ENCODE data around the gene PYCR2.
"Not testable (repeated sequence)": the region's sequence is repeated elsewhere in the genome, so short reads cannot be mapped to it uniquely, and the experiment has no call there.

Gene PYCR2

DNA sequence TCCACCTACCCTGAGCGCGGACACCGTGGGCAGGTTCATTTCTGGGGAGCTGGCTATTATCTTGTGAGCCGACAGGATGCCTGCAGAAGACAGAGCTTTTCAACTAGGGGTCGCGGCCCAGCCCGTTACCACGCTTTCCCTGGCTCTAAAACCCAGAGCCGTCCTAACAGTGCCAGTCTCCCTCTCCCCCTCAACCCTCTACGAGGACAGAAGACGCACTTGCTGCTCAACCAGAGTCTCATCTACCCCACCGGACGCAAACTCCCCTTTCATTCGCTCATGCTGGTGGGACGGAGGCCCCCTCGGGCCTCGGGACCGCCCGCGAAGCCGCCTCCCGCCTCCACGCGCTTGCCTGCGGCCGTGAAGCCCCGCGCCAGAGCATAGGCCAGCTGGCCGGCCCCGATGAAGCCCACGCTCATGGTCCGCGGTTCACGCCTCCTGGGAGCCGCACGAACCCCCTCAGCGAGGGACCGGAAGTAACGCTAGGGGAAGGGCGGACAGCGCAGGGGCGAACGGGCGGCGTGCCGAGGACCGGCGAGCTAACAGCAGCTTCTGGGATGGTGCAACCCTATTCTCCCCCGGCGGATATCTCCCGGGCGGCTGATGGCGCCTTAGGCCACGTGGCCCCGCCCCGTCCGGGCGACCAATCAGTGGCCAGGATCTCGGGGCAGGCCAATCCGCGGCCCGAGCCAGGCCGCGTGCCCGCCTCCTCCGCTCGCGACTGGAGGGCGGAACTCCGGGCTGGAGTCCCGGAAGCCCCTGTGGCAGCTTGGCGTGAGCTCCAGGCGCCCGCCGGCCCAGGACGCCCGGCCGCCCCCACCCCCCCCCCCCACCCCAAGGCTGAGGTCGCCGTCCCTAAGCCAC lies at the start of gene PYCR2:
Gene PYCR2, minus strand, starts transcription at position 559 of the 864 bp plus-strand sequence. Its CDS starts 140 bp downstream, at position 419.
- in situ Hi-C loops (cut with HindIII; ENCODE audit: low sequenced_read_pairs): loop anchor here (5.0 kb wide), 3 partner anchors 42 to 77 kb away; partner anchors contain the start of gene TMEM63A

DNA sequence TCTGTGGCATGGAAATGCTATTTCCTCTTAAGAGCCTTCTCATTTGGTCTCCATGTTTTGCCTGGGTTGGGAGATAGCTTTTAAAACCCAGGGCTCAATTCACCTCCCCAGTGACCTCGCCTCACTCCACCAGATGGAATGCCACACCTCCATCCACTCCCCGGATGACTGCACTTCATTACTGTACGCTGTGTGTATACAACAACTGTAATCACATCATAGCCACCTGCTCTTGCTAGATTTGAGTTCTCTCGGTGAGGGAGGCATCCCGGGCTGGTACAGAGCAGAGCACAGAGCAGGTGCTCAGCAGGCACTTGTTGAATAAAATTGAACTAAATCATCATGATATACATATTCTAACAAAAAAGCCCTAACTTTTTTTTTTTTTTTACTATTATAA lies 49.1 kb upstream of the PYCR2 start:
- in situ Hi-C loops (cut with HindIII; ENCODE audit: low sequenced_read_pairs): no loop called here

DNA sequence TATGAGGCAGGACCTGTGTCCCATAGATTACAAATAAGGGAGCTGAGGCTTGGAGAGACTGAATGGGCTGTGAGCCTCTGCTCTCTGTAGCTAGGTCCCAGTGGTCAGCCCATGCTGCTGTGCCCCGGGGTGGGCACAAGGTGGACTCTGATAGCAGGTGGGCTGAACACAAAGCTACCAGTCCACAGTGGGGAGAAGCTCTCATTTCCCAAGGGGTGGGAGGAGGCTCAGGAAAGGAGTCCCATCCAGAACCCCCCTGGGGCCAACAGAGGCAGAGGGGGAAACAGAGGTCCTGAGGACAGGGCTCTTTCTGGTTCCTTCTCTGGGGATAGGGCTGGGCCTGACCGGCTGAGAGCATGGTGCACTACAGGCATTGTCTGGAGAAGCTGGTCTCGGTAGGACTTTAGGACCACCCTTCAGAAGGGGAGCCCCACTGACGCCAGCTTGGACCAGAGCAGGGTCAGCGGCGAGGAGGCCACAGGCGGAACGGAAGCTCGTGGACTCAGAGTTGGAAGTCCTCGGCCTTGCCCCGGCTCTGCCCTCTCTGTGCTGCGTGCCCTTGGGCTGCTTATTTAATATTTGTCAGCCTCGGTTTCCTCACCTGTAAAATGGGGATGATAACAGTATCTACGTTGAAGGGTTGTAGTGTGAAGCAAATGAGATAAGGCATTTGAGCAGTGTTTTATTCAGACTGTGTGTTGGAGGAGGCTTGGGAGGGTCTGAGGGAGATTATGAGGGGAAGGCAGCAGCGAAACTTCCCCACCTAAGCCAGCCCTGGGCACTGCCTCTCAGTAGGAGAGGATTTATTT lies 48.5 kb upstream of the PYCR2 start:
- in situ Hi-C loops (cut with HindIII; ENCODE audit: low sequenced_read_pairs): no loop called here

DNA sequence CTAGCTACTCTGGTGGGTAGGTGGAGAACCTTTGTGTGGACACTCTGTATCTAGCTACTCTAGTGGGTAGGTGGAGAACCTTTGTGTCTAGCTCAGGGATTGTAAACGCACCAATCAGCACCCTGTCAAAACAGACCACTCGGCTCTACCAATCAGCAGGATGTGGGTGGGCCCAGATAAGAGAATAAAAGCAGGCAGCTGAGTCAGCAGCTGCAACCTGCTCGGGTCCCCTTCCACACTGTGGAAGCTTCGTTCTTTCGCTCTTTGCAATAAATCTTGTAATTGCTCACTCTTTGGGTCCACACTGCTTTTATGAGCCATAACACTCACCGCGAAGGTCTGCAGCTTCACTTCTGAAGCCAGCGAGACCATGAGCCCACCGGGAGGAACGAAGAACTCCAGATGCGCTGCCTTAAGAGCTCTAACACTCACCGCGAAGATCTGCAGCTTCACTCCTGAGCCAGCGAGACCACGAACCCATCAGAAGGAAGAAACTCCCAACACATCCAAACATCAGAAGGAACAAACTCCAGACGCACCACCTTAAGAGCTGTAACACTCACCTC lies 46.6 kb upstream of the PYCR2 start:
- in situ Hi-C loops (cut with HindIII; ENCODE audit: low sequenced_read_pairs): not testable (repeated sequence)

DNA sequence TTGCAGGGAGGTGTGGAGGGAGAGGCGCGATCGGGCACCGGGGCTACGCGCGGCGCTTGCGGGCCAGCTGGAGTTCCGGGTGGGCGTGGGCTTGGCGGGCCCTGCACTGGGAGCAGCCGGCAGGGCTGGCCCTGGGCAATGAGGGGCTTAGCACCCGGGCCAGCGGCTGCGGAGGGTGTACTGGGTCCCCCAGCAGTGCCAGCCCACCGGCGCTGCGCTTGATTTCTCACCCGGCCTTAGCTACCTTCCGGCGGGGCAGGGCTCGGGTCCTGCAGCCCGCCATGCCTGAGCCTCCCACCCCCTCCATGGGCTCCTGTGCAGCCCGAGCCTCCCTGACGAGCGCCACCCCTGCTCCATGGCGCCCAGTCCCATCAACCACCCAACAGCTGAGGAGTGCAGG lies 45.7 kb upstream of the PYCR2 start:
- in situ Hi-C loops (cut with HindIII; ENCODE audit: low sequenced_read_pairs): not testable (repeated sequence)

DNA sequence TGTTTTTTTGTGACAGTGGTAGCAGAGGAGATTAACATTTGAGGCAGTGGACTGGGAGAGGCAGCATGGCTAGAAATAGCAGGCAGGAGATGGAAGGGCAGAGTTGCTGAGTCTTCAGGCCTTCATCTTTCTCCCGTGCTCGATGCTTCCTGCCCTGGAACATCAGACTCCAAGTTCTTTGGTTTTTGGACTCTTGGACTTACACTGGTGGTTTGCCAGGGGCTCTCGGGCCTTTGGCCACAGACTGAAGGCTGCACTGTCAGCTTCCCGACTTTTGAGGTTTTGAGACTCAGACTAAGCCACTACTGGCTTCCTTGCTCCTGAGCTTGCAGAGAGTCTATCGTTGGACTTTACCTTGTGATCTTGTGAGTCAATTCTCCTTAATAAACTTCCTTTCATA lies 41.2 kb upstream of the PYCR2 start:
- in situ Hi-C loops (cut with HindIII; ENCODE audit: low sequenced_read_pairs): no loop called here

DNA sequence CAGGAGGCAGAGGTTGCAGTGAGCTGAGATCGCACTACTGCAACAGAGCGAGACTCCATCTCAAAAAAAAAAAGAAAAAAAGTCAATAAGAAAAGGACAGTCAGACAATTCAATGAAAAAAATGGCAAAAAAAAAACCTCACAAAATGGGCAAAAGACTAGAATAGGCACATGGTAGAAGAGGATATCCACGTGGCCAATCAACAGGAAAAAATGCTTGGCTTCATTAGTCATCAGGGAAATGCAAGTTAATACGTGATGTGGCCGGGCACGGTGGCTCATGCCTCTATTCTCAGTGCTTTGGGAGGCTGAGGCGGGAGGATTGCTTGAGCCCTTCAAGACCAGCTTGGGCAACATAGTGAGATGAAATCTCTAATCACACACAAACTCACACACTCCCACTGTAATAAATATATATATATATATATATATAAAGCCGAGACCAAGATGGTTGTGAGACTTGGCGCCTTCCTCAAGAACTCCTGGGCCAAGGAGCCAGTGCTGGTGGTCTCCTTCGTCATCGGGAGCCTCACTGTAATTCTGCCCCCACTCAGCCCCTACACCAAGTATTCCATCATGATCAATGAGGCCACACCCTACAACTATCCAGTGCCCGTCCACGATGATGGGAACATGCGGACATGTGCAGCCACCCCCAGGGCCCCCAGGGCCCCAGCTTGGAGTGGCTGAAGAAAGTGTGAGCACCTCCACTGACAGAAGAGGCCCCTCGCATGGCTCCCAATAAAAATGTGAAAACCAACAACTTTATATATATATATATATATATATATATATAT lies 39.9 kb upstream of the PYCR2 start:
- in situ Hi-C loops (cut with HindIII; ENCODE audit: low sequenced_read_pairs): no loop called here

DNA sequence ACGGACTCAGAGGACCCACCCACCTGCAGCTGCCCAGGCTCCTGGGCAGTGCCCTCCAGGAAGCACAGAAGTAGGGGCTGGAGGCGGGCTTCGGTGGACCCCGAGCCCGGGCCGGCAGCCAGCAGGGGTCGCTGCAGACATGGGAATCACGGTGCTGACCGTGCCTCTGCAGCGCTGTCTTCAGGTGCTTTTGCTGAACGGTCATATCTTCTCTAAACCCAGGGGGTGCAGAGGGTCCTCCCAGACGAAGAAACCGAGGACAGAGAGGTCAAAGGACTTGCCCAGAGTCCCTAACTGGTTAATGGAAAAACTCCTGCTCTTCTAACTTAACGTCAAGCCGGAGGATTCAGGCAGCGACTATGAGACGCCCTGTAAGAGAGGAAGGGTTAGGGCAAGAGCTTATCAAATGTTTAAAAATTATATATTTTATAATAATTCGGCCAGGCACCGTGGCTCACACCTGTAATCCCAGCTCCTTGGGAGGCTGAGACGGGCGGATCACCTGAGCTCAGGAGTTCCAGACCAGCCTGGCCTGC lies 38.5 kb upstream of the PYCR2 start:
- in situ Hi-C loops (cut with HindIII; ENCODE audit: low sequenced_read_pairs): no loop called here

DNA sequence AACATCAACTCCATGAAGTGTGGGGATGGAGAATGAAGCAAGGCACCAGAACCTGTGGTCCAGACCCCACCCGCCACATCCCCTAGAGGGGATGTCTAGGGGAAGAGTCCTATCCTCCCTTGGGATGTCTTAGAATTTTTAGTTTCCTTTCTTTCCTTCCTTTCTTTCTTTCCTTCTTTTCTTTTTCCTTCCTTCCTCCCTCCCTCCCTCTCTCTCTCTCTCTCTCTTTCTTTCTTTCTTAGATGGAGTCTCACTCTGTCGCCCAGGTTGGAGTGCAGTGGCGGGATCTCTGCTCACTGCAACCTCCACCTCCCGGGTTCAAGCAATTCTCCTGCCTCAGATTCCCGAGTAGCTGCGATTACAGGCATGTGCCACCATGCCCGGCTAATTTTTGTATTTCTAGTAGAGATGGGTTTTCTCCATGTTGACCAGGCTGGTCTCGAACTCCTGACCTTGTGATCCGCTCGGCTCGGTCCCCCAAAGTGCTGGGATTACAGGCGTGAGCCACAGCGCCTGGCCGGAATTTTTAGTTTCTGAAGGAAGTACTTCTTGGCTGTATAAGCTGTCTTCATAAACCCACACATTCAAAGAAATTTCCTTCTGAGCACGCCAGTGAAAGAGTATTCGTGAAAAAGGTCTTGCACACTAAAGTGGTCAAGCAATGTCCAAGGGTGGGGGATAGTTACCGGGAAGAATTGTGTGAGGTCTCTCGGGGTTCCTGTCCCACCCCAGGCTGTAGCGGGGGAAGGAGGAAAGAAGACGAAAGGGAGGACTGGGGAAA lies 37.8 kb upstream of the PYCR2 start:
- in situ Hi-C loops (cut with HindIII; ENCODE audit: low sequenced_read_pairs): no loop called here

DNA sequence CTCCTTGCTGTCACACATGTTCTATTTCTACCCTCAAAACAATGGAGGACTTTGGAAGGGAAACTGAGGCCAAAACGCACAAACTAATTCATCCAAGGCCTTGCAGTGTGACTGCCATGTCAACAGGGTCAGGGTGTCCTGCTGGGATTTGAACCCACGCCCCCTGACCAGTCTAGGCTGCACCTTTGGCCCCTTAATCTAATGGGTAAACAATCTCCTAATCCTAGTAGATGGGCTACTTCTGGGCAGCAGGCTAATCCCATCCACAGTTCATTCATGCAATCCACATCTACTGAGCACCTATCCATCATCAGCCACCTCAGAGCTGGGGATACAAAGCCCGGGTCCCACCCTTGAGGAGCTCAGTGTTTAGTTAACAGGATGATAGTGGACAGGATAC lies 34.0 kb upstream of the PYCR2 start:
- in situ Hi-C loops (cut with HindIII; ENCODE audit: low sequenced_read_pairs): loop anchor here (5.0 kb wide), 1 partner anchor 46 kb away; no protein-coding TSS in a partner anchor

DNA sequence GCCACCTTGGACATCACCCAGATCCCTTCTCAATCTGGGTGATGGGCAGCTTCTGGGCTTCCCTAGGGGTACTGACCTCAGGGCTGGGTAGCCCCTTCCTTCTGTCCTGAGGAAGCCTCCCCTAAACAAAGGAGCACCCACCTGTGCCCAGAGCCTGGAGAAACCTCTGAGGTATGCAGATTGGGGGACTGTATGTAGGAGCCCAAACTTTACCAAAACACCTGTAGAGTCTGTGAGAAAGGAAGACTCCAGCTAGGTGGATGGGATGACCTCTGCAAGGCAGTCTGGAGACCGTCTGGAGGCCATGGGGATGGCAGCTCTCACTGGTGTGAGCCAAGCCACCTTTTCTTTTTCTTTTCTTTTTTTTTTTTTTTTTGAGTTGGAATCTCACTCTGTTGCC lies 30.7 kb upstream of the PYCR2 start:
- in situ Hi-C loops (cut with HindIII; ENCODE audit: low sequenced_read_pairs): loop anchor here (5.0 kb wide), 1 partner anchor 42 kb away; no protein-coding TSS in a partner anchor

DNA sequence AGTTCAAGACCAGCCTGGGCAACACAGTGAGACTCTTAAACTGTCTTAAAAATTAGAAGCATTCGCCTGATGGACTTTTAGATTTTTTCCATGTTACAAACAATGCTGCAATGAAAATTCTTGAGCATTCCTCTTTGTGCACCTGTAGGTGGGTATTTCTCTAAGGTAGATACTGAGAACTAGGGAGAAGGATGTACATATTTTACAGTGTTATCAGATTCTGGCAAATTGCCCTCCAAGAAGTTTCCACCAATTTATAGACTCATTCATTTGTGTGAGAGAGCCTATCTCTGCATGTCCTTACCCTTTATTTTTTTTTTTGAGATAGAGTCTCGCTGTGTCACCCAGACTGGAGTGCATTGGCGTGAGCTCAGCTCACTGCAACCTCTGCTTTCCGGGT lies 29.3 kb upstream of the PYCR2 start:
- in situ Hi-C loops (cut with HindIII; ENCODE audit: low sequenced_read_pairs): no loop called here

DNA sequence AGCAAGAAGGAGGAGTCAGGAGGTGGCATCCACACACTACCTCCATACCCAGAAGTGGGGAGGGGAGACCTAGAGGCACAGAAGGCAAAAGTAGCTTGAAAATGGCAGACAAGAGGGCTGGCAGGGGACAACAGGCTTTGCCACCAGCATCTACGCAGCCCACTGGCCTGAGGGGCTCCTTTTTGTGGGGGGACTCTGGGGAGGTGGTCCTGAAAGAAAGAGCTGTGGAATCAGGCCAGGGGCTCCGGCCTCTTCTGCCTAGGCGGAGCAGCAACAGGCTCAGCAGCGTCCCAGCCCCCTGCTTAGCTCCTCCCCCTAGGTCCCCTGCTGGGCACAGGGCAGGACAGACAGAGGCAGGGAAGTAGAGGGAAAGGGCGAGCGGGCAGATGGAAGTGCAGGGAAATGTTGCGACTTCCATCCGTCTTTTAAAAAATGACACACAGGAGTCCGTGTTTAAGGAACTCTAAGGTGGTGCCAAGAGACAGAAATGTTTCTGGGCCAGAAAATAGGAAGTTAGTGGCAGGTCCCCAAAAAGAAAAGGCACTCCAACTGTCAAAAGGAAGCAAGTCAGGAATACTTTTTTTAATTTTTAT lies 27.0 kb upstream of the PYCR2 start:
- in situ Hi-C loops (cut with HindIII; ENCODE audit: low sequenced_read_pairs): no loop called here

DNA sequence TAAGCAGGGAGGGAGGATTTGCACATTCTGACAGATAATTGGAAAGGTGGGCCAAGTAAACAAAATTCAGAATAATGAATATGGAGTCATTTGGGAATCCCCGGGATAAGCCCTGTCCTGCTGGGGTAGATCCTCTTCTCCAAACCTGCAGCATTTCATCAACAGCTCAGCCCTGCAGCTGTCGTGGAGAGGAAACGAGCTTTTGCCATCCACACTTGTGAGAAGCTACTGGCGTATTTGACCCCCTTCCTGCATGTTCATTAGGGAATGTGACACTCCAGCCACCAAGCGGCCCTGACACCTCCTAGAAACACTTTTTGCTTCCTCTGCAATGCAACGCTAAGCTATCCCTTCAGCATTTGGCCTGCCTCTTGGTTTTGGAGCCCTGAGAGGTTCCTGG lies 25.0 kb upstream of the PYCR2 start:
- in situ Hi-C loops (cut with HindIII; ENCODE audit: low sequenced_read_pairs): no loop called here

DNA sequence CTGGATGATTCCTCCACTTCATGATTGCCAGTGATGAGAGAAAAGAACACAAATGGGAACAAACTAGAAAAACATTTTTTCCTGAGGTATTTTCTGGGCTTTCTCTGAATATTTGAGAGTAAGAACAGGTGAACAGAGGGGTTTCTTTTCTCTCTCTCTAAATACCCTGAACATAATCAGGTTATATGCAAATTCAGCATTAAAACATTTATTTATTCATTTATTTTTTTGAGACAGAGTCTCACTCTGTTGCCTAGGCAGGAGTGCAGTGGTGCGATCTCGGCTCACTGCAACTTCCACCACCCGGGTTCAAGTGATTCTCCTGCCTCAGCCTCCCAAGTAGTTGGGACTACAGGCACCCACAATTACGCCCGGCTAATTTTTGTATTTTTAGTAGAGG lies 22.8 kb upstream of the PYCR2 start:
- in situ Hi-C loops (cut with HindIII; ENCODE audit: low sequenced_read_pairs): no loop called here

DNA sequence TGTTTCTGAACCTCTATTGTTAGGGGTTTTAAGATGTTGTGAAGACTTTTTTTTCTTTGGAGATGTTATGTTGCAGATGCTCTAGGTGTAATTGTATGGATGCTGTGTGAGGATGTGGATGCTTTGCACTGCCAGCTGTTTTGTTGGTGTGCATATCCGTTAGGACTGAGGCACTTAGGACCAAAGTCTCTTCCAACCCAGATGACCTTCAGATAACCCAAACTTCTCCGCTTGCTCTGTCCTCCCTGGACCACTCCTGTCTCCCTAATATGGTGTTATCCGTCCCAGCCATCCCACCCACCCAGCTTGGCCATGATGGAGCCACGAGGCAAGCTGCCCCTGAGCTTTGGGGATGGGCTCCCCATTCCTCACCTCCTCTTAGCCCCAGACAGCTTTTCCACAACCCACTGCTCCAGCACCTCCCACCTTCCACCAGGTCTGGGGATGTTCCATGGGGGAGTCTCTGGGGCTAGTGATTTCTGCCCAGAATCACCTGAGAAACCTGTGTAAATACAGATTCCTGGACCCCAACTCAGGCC lies 22.1 kb upstream of the PYCR2 start:
- in situ Hi-C loops (cut with HindIII; ENCODE audit: low sequenced_read_pairs): no loop called here

DNA sequence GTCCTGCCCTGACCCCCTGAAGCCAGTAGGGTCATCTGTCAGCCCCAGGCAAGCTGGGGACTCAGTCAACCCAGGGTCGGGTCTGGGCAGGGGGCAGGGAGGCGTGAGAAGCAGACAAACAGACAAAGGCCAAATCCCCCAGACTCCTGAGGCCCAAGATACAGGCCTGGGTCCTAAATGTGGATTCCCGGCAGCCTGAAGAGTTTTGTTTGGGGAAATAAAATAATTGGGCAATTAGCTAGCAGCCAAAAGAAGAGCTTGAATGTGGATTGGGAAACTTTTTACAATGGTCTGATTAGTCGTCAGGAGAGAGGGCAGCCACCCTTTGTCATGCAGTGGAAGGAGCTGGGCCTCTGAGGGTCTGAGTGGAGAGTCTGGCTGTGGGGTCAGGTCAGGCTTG lies 21.5 kb upstream of the PYCR2 start:
- in situ Hi-C loops (cut with HindIII; ENCODE audit: low sequenced_read_pairs): no loop called here

DNA sequence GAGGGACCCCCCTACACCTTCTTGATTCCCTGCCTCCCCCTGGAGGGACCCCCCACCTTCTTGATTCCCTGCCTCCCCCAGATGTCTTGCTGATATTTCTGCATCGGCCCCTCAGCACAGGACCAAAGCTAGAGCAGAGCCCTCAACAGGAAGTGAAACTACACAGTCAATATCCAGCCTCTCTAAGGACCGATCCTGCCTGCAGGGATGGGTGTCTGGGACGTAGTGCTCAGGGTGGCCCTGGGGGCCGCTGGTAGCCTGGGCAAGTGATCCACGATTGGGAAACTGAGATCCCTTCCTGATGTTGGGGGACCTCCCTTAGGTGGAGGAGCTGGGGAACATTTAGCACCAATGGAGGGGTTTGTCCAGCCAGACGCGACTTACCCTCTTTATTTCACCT lies 20.9 kb upstream of the PYCR2 start:
- in situ Hi-C loops (cut with HindIII; ENCODE audit: low sequenced_read_pairs): no loop called here

DNA sequence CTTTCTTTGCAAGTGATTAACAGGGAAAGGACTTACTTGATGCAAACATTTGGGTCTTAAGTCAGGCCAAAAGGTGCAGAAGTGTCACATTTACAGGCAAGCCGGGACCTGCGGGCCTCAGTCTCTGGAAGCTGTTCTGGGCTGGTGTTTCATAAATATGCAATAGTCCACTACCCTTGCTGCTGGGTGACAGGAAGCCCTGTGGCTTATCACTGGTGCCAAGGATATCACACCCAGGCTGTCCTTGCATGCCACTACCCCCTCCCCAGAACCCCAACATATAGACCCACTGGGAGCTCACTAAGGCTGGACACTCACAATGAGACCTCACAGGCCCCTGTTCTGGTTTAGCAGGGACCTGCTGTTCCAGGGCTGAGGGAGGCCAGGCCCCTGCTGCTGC lies 20.3 kb upstream of the PYCR2 start:
- in situ Hi-C loops (cut with HindIII; ENCODE audit: low sequenced_read_pairs): no loop called here
